GM18870 (cell line): Measurements from ENCODE around the gene ZBTB5.
"Not testable (repeated sequence)": the region's sequence is repeated elsewhere in the genome, so short reads cannot be mapped to it uniquely, and the experiment has no call there.

Experiments used
- ATAC-seq: cut with Tn5 transposase; IDR thresholded peaks from one replicate; pipeline ENCODE4 v1.9.1; 2021; ENCODE audit warnings: moderate library complexity; ENCODE audit not compliant: unreplicated experiment

ZBTB5 gene, protein sequence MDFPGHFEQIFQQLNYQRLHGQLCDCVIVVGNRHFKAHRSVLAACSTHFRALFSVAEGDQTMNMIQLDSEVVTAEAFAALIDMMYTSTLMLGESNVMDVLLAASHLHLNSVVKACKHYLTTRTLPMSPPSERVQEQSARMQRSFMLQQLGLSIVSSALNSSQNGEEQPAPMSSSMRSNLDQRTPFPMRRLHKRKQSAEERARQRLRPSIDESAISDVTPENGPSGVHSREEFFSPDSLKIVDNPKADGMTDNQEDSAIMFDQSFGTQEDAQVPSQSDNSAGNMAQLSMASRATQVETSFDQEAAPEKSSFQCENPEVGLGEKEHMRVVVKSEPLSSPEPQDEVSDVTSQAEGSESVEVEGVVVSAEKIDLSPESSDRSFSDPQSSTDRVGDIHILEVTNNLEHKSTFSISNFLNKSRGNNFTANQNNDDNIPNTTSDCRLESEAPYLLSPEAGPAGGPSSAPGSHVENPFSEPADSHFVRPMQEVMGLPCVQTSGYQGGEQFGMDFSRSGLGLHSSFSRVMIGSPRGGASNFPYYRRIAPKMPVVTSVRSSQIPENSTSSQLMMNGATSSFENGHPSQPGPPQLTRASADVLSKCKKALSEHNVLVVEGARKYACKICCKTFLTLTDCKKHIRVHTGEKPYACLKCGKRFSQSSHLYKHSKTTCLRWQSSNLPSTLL

DNA sequence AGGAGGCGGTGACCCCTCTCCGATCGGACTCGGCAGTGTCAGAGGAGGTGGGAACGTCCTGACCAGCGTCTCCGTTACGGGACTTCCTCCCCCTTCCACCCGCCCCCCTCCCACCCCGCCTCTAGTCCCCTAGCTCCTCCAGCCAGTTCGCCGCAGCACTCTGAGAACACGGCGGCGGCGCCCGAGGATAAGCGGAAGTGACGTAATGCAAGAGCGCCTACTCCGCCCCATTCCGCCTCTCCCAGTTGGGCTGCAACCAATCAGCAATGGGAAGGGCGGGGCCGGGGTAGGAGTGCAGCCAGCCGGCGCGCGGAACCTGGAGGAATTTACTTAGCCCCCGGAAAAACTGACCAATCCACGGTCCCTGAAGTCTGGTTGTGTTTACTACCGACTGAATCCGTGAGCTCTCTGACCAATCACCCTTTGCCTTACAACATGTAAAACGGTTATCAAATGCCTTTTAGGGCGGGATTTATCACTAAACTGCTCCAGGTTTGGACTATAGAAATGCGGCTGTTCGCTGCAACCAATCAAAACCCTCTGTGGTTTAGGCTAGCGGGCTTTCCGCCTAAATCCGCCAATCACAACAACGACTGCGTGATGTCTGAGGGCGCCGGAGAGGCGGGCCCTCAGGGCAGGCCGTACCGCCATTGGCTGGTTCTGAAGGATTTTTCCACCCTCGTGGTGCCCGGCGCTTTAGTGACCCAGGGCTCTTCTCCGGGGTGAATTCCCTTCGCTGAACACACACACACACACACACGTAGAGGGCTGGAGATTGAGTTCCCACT is at the start of gene ZBTB5:
Gene ZBTB5 (minus strand): TSS at position 202 of the 788 bp plus-strand sequence. CDS start 22,899 bp downstream, outside the sequence.
- peak; percentile 86 for ATAC-seq

DNA sequence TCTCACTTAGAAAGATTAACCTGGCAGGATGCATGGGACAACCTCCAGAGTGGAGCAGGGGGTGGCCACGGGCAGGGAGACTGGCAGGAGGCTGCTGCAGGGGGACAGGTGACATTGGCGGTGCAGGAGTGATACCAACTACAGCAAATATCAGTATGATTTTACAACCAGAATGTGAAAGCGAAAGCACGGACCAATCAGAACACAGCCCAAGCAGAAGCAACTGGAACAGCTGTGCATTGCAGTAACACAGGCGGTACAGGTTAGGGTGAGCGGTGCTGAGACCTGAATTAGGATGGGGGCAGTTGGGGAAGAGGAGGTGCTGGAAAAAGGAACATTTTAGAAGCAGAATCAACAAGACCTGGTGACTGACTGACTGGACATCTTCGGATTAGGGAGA is 49.7 kb upstream of the ZBTB5 start:
- no peak for ATAC-seq

DNA sequence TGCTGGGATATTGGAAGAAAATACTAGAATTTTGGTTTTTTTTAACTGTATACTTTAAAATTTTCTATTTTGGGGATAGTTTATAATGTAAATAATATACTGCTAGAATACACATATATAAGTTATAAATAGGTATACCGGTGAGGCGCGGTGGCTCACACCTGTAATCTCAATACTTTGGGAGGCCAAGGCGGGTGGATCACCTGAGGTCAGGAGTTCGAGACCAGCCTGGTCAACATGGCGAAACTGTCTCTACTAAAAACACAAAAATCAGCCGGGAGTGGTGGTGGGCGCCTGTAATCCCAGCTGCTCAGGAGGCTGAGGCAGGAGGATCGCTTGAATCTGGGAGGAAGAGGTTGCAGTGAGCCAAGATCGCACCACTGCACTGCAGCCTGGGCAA is 49.2 kb upstream of the ZBTB5 start:
- ATAC-seq, result not testable (repeated sequence)

DNA sequence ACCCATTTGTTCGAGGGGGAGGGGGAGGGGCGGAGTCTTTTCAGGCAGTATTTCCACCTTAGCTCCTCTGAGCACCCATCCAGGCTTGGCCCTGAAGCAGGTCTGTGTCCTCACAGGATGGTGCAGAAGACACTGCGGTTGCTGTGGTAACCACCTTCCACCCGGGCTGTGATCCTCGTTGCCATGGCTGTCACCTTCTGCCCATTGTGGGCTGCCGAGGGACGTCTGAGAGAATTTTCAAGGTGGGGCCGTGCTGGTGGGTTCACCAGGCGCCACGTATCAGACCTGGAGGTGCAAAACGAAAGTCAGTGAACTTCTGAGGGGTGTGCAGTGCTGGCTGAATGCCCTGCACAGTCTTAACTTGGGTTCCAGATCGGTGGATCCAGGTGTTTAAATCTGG is 47.2 kb upstream of the ZBTB5 start:
- no peak for ATAC-seq

DNA sequence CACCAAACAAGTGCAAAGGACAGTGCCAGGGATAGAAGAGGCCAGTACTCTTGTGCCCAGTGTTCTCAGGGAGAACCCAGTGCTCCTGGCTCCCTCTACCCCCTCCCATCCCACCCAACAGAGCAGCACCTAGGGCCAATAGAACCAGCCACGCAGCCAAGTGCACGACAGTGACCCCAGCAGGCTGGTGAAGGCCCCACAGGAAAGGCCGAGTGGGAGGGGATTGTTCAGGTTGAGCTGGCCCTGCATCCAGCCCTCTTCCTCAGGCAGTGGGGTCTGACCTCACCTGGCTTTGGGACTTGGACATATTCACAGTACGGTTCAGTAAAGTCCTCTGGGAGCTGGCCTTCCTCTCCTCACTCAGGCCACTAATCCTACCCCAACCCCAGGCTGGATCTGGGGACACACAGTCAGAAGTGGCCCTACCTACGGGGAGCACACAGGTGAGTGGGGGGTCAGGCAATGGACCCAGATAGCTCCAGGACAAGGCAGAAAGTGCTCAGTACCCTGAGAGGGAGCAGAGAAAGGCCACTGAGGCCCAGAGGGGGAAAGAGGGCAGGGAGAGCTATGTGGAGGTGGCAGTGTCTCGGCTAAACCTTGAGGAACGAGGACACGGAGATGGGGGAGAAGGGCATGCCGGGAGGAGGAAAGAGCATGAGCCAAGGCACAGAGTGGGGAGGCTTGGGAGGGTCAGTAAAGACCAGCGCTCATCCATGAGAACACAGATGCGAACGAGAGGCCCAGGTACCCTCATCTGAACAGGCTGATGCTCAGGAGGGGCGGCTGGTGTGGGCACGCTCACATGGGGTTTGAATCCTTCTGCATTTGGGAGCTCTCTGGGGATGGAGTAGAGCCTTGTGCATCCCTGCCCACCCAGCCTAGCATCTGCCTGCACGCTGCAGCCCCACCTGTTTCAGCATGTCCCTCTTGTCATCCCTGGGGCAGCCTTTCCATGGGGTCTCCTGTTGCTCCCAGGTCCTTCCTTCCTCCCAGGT is 46.1 kb upstream of the ZBTB5 start:
- ATAC-seq, result no peak

DNA sequence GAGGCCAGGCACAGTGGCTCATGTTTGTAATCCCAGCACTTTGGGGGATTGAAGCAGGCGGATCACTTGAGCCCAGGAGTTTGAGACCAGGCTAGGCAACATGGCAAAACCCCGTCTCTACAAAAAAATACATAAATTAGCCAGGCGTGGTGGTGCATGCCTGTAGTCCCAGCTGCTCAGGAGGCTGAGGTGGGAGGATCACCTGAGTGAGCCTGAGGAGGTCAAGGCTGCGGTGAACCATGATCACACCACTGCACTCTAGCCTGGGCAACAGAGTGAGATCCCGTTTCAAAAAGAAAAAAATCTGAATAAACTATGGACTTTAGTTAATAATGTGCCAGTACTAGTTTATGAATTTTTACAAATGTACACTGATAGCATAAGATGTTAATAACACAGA is 44.8 kb upstream of the ZBTB5 start:
- ATAC-seq, result not testable (repeated sequence)

DNA sequence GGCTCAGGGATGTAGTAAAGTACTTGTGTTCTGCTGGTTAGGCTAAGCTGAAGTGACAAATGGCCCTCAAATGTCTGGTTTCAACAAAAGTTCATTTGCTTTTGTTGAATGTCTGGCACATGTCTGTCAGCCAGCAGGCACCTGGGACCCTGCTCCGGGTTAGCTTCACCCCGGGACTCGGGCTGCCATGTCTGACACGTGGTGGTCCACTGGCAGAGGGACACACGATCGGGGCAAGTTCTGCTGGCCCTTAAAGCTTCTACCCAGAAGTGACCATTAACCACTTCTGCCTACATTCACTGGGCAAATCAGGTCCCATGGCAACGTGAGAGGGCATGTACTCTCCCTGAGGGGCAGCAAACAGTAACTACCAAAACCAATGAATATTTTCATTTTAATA is 44.3 kb upstream of the ZBTB5 start:
- ATAC-seq, result no peak

DNA sequence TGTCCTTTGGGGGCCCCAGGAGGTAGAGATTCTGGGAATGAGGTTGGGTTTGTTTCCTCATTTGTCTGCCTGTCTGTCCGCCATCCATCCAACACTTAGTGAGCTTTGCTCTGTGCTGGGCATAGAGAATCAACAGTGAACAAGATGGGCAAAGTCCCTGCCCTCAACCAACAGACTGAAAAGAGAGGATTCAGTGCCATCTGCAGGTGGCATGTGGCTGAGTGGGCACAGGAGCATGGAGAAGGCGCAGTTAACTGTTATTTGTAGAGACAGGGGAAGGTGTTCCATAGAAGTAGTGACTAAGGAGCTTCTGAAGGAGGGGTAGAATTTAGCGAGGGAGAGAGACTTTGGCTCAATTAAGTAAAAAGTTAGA is 43.6 kb upstream of the ZBTB5 start:
- ATAC-seq, result no peak

DNA sequence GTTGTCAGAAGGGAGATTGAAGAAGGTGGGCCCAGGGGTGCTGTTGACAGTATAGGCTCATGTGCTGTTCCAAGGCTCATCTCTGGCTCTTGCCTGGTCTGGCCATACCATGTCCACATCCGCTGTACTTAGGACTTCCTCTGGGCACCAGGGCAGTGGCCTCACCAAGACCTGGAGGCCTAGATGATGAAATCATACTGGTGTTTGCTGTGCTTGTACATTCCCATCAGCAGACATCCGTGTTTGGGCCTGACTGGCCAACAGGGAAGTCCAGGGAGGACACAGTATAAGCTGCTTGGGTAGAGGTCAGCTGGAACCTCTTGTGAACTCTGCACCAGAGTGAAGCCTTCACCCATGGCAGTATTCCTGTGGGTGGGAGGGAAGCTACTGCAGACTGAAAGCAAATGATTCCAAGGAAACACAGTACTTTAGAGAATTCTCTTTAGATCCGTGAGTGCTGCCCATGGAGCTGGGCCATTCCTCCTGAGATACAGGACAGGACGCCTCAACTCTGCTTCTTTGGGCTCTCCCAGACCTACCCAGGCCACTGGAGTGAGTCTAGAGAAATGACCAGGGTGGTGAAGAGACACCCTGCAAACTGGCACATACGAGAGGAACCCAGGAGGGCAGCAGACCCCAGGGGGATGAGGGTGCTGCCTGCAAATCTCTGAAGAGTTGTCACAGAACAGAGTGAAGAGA is 43.0 kb upstream of the ZBTB5 start:
- ATAC-seq, result no peak

DNA sequence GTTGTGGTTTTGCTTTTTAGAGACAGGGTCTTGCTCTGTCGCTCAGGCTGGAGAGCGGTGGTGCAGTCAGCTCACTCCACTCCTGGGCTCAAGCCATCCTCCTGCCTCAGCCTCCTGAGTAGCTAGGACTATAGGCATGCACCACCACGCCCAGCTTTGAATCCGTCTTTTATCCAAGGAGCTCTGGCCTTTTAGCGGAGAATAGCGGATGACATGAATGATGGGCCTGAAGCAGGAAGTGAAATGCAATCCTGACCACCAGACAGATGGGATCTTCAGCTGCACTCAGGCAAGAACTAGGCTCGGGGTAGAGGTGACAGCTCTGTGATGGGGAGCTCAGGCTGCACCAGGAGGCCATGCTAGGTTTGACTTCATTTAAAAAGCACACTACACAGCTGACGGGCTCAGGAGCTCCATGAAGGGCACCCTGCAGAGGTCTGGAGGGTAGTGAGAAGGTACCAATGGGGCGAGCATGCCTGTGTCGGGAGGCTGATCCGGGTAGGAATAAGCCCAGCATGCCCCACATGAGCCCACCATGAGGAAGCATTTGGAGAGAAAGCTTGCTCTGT is 42.4 kb upstream of the ZBTB5 start:
- no peak for ATAC-seq

DNA sequence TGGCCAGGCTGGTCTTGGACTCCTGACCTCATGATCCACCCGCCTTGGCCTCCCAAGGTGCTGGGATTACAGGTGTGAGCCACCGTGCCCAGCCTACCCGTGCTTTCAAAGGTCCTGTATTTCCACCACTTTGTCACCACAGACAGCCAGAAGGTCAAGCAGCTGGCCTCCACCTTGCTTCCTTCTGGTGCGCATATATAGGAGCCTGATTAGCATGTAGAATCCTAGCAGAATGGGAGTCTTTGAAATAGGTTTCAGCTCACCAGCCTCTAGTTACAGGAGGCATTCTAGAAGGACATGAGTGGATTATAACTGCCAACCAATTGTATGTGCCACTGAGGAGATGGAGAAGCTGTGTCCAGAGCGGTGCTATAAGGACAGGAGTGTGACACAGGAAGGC is 39.4 kb upstream of the ZBTB5 start:
- no peak for ATAC-seq

DNA sequence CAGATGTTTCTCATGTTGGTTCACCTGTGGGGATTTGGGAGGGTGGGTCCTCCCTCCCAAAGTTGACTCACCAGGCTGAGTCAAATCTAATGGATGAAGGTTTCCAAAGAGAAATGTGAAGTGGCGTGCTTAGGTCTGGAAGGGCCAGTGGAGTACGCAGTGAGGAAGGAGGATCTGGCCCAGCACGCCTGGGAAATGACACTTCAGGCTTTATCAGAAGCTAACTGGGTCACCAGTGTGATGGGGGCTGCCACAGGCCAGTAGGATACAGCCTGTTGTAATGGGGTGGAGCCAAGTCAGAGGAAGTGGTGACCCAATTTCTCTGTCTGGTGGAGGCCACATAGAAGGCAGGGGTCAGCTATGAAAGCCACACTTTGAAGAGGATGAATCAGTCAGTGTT is 38.5 kb upstream of the ZBTB5 start:
- ATAC-seq, result no peak

DNA sequence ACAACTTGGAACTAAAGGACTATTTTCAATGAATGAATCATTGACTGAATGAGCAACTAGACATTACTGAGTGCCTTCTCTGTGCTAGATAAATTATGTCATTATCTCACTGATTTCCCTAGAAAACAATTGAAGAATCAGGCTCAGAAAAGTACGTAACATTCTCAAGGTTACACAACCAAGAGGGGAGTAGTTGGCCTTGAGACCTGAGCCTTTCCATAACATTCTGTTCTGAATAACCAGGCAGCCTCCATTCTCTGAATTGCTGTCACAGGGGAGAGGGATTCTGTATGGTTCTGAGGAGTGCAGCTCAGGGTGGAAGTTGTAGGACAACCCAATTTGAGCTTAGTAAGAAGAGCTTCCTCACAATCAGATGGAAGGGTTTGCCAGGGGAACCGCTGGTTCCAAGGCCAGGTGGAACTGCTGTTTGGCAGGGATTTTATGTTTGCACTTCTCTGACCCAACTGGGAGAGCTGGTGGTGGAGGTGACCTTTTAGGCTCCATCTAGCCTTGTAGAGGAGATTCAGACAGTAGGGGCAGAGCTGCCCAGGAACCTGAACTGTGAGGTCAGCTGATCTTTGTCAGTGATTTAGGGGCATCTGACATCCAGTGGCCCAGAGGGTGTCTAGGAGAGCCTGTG is 36.8 kb upstream of the ZBTB5 start:
- ATAC-seq, result no peak

DNA sequence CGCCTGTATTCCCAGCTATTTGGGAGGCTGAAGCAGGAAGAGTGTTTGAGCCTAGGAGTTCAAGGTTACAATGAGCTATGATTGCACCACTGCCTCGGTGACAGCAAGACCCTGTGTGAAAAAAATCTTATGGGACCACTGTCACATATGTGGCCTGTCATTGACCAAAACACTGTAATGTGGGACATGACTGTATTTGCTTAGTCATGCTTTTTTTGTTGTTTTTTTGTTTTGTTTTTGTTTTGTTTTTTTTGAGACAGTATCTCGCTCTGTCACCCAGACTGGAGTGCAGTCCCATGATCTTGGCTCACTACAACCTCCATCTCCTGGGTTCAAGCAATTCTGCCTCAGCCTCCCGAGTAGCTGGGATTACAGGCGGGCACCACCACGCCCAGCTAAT is 34.0 kb upstream of the ZBTB5 start:
- ATAC-seq, result no peak

DNA sequence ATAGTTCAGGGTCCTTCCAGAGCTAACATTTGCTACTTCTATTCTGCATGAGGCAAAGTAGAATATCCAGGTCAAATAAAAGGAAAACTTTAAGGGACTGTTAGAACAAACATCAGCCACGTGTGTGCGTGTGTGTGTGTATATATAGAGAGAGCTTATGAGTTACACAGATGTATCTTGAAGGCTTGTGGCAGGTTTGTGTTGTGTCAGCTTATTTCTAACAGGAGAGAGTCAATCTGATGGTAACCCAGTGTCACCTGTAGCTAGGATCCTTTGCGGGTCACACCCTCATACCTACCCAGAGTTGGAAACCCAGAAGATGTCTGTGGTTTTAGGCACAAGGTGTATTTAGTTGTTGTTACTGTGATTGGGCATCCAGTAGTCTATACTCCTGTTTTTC is 33.2 kb upstream of the ZBTB5 start:
- no peak for ATAC-seq

DNA sequence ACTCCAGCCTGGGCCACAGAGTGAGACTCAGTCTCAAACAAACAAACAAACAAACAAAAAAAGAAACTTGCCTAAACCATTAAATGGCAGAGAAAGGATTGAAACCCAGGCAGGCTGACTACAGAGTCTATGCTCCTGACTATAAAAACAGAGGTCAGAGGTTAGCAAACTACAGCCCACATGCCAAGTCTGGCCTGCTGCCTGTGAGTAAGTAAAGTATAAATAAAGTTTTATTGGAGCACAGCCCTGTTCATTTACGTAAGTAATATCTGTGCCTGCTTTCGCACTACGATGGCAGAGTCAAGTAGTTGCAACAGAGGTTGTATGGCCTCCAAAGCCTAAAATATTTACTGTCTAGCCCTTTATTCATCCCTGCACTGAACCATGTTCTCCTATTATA is 32.1 kb upstream of the ZBTB5 start:
- no peak for ATAC-seq

DNA sequence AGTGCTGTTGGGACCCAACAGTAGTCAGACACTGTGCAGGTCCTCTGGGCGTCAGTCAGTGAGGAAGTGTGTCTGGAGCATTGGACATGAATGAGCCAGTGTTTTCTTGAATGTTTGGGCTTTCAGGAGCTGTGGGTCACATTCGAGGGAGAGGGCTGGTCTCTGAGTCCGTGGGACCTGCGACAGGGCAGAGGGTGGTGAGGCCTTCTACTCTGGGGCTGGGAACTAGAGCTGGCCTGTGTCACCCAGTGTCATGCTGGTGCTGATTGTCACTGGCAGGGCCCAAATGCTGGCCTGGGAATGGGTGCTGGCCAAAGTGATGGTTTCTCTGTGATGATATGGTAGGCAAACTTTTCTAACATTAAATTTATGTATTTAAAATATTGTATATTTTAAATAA is 30.8 kb upstream of the ZBTB5 start:
- no peak for ATAC-seq

DNA sequence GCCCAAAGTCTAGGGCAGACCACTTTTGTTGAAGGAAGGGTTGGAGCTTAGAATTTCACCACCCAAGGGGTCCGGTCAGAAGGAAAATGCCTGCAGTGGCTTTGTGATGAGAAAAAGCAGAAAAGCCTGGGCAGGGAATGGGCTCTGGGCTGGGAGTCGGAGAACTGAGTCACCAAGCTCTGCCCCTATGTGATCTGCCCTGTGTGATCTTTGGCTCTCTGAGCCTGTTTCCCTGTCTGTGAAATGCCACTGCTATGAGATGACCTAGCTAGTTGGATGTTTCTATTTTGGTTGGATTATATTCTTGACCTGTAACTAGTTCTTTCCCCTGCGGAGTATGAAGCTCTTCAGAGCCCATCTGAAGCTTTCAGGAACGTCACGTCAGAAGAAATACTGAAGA is 30.3 kb upstream of the ZBTB5 start:
- no peak for ATAC-seq

DNA sequence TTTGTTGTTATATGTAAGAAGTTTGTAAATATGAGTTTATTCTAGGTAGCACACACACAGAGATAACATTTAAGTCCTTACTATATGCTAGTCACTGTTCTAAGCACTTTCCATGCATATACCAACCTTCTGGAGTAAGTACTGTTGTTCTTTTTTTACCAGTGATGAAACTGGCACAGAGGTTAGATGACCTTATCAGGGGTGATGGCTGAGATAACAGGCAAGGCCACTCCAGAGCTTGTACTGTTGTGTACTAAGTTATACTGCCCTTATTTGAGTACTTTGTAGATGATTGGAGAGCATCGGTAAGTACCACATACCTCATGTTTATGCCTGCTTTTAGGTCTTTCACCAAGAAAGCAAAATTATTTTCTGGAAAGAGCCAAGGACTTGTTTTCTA is 26.7 kb upstream of the ZBTB5 start:
- ATAC-seq, result no peak
